IPS DF 6.9 (cell line): ENCODE measurements around the gene OSBPL9.
"Not testable (repeated sequence)": the region's sequence is repeated elsewhere in the genome, so short reads cannot be mapped to it uniquely, and the experiment has no call there.

ENCODE experiments used
- DNase-seq: peaks from one replicate; pipeline ENCODE4 v3.0.0-alpha.2; 2013; ENCODE audit warnings: low read depth, low spot score
- H3K27ac ChIP-seq: one replicate; pipeline ENCODE4 v1.5.1; 2013; ENCODE audit warnings: low read length, control low read depth
- H3K27me3 ChIP-seq: 2 replicates; pipeline ENCODE4 v1.6.1; 2013; ENCODE audit warnings: mild to moderate bottlenecking, low read length; ENCODE audit not compliant: control insufficient read depth, insufficient read depth
- H3K36me3 ChIP-seq: 2 replicates; pipeline ENCODE4 v1.6.1; 2013; ENCODE audit warnings: low read length; ENCODE audit not compliant: control insufficient read depth, insufficient read depth
- H3K4me1 ChIP-seq: 2 replicates; pipeline ENCODE4 v1.6.1; 2013; ENCODE audit warnings: low read length; ENCODE audit not compliant: control insufficient read depth, insufficient read depth
- H3K4me3 ChIP-seq: 2 replicates; pipeline ENCODE4 v1.5.1; 2013; ENCODE audit warnings: mild to moderate bottlenecking, low read length
- H3K9me3 ChIP-seq: 2 replicates; pipeline ENCODE4 v1.6.1; 2013; ENCODE audit warnings: low read length, inconsistent platforms; ENCODE audit not compliant: control insufficient read depth, insufficient read depth
- WGBS: extraction: QIAGEN DNeasy Blood & Tissue Kit; methylation state at CpG from one replicate; pipeline ENCODE4 v1.1.7; 2013; ENCODE audit warnings: mixed read lengths, missing lambda C conversion rate; ENCODE audit not compliant: insufficient read length, insufficient coverage; 5-methylcytosine and 5-hydroxymethylcytosine counted together

OSBPL9 gene

GRCh38 chr1:51818487-51818886 lies 201.6 kb downstream of the OSBPL9 start:
- H3K4me1 ChIP-seq: no peaks in the 10 kb centered on the region
- no peaks in the 10 kb centered on the region for H3K9me3 ChIP-seq
- H3K27me3 ChIP-seq: no peaks in the 10 kb centered on the region
- H3K27ac ChIP-seq: no peak overlapping the region
- H3K36me3 ChIP-seq: no peaks in the 10 kb centered on the region; the same call in 1 of the 2 replicates
- no peak for DNase-seq
- WGBS: no CpG with 5 or more reads among the region's 3 CpGs
- H3K4me3 ChIP-seq: no peak overlapping the region

GRCh38 chr1:51819021-51819420 lies 202.1 kb downstream of the OSBPL9 start:
- no CpG with 5 or more reads among the region's 9 CpGs for WGBS
- not testable (repeated sequence) for DNase-seq

GRCh38 chr1:51819810-51820209 lies 202.9 kb downstream of the OSBPL9 start:
- no peak for DNase-seq
- no peaks in the 10 kb centered on the region for H3K27me3 ChIP-seq
- H3K27ac ChIP-seq: no peak overlapping the region
- H3K4me1 ChIP-seq: no peaks in the 10 kb centered on the region
- WGBS: no CpG with 5 or more reads among the region's 1 CpG
- no peak overlapping the region for H3K4me3 ChIP-seq
- H3K36me3 ChIP-seq: no peaks in the 10 kb centered on the region
- H3K9me3 ChIP-seq: no peaks in the 10 kb centered on the region

More at GRCh38 chr1:51819021-51819420, 202.1 kb downstream of the OSBPL9 start:
- not testable (repeated sequence) for H3K4me3 ChIP-seq, H3K4me1 ChIP-seq, H3K36me3 ChIP-seq, H3K27ac ChIP-seq, H3K9me3 ChIP-seq, H3K27me3 ChIP-seq

- no CpG with 5 or more reads among the region's 2 CpGs for WGBS
- Histone ChIP-seq H3K4me3 (no peak overlapping the region), H3K36me3 (0 out of 2 replicates have a peak, but pooled peaks cover 3% of the 10 kb centered on the region), H3K27ac (no peak overlapping the region), H3K27me3 (no peaks in the 10 kb centered on the region), H3K9me3 (no peaks in the 10 kb centered on the region), H3K4me1 (no peaks in the 10 kb centered on the region)
- no peak for DNase-seq
Measured at GRCh38 chr1:51829058-51829457, 212.2 kb downstream of the OSBPL9 start.

GRCh38 chr1:51833700-51834099 lies 216.8 kb downstream of the OSBPL9 start:
- no peaks in the 10 kb centered on the region for H3K9me3 ChIP-seq
- H3K4me3 ChIP-seq: no peak overlapping the region
- H3K36me3 ChIP-seq: peaks cover 3% of the 10 kb centered on the region; the same call in 1 of the 2 replicates
- H3K4me1 ChIP-seq: no peaks in the 10 kb centered on the region
- H3K27me3 ChIP-seq: no peaks in the 10 kb centered on the region
- no CpG with 5 or more reads among the region's 2 CpGs for WGBS
- H3K27ac ChIP-seq: no peak overlapping the region
- DNase-seq: no peak

GRCh38 chr1:51837243-51837642 lies 220.4 kb downstream of the OSBPL9 start:
- H3K9me3 ChIP-seq: no peaks in the 10 kb centered on the region
- DNase-seq: no peak
- peaks cover 3% of the 10 kb centered on the region; the same call in 1 of the 2 replicates for H3K36me3 ChIP-seq
- no peak overlapping the region for H3K4me3 ChIP-seq
- no peaks in the 10 kb centered on the region for H3K4me1 ChIP-seq
- WGBS: no CpG with 5 or more reads among the region's 1 CpG
- H3K27me3 ChIP-seq: no peaks in the 10 kb centered on the region
- H3K27ac ChIP-seq: no peak overlapping the region
